SK-N-SH treated with all-trans-retinoic acid at 6 μM for 48 hours (cell line): Measurements from ENCODE around the gene CPTP.

Experiments
- ARNTL ChIP-seq: fragments of 450-650 bp; formaldehyde crosslinking; IDR thresholded peaks from 2 replicates; pipeline ENCODE4 v1.5.0; 2020; ENCODE audit warnings: low read depth, mild to moderate bottlenecking, moderate library complexity, borderline replicate concordance
- CSRNP3 ChIP-seq: fragments of 250-450 bp; sonication (Bioruptor Pico); IDR thresholded peaks from 2 replicates; pipeline ENCODE4 v1.5.1; 2021; ENCODE audit warnings: mild to moderate bottlenecking, moderate library complexity
- OSR1 ChIP-seq: fragments of 250-450 bp; sonication (Bioruptor Pico); IDR thresholded peaks from 2 replicates; pipeline ENCODE4 v1.8.0; 2022; ENCODE audit warnings: moderate library complexity, mild to moderate bottlenecking, inconsistent platforms
- PATZ1 ChIP-seq: fragments of 250-450 bp; sonication (Bioruptor Pico); IDR thresholded peaks from 2 replicates; pipeline ENCODE4 v1.8.0; 2020; ENCODE audit warnings: mild to moderate bottlenecking, moderate library complexity, borderline replicate concordance
- POU6F1 ChIP-seq: fragments of 250-450 bp; sonication (Bioruptor Pico); IDR thresholded peaks from 2 replicates; pipeline ENCODE4 v1.8.0; 2021; ENCODE audit warnings: low read depth, mild to moderate bottlenecking, moderate library complexity, borderline replicate concordance
- RARB ChIP-seq: fragments of 250-450 bp; sonication (Bioruptor Pico); IDR thresholded peaks from 2 replicates; pipeline ENCODE4 v1.8.0; 2021; ENCODE audit warnings: mild to moderate bottlenecking, moderate library complexity
- SNAI2 ChIP-seq: fragments of 250-450 bp; sonication (Bioruptor Pico); IDR thresholded peaks from 2 replicates; pipeline ENCODE4 v1.5.0; 2020; ENCODE audit warnings: mild to moderate bottlenecking, moderate library complexity
- TOX ChIP-seq: fragments of 250-450 bp; sonication (Bioruptor Pico); IDR thresholded peaks from 2 replicates; pipeline ENCODE4 v1.8.0; 2021; ENCODE audit warnings: mild to moderate bottlenecking, moderate library complexity, borderline replicate concordance
- TSHZ2 ChIP-seq: fragments of 250-450 bp; sonication (Bioruptor Pico); IDR thresholded peaks from 2 replicates; pipeline ENCODE4 v1.5.0; 2020; ENCODE audit warnings: mild to moderate bottlenecking, moderate library complexity
- ZFP30 ChIP-seq: fragments of 450-650 bp; formaldehyde crosslinking; IDR thresholded peaks from 2 replicates; pipeline ENCODE4 v1.5.0; 2022; ENCODE audit warnings: mild to moderate bottlenecking, moderate library complexity
- ZNF565 ChIP-seq: fragments of 450-650 bp; formaldehyde crosslinking; conservative IDR thresholded peaks from 2 replicates; pipeline ENCODE4 v1.5.0; 2020; ENCODE audit warnings: low read depth, mild to moderate bottlenecking, moderate library complexity

GRCh38 chr1:1358433-1359271 is 34.0 kb downstream of the CPTP start, which contains the start of gene MXRA8:
- no peak for TF ChIP-seq SNAI2
- TF ChIP-seq RARB: no peak
- no peak for TF ChIP-seq ZNF565 (CRISPR knock-in tag)
- TF ChIP-seq CSRNP3 (CRISPR knock-in tag): no peak
- TF ChIP-seq ZFP30 (CRISPR knock-in tag): no peak
- no peak for TF ChIP-seq TSHZ2 (CRISPR knock-in tag)
- TF ChIP-seq OSR1 (CRISPR knock-in tag): no peak
- TF ChIP-seq ARNTL (CRISPR knock-in tag): no peak
- TF ChIP-seq TOX: no peak
- no peak for TF ChIP-seq PATZ1 (CRISPR knock-in tag)
- TF ChIP-seq POU6F1 (CRISPR knock-in tag): no peak
